ENCODE measurements around the gene PDZD8. TPM values are rescaled to one million over a fixed set of nuclear protein-coding genes. Genes with fewer than 3 reads are reported as not detected.

Gene PDZD8
- polyA plus RNA-seq, 2 of the 4 experiments (the other 2 are of a cell fraction), result 27.4 to 76.7 TPM

DNA sequence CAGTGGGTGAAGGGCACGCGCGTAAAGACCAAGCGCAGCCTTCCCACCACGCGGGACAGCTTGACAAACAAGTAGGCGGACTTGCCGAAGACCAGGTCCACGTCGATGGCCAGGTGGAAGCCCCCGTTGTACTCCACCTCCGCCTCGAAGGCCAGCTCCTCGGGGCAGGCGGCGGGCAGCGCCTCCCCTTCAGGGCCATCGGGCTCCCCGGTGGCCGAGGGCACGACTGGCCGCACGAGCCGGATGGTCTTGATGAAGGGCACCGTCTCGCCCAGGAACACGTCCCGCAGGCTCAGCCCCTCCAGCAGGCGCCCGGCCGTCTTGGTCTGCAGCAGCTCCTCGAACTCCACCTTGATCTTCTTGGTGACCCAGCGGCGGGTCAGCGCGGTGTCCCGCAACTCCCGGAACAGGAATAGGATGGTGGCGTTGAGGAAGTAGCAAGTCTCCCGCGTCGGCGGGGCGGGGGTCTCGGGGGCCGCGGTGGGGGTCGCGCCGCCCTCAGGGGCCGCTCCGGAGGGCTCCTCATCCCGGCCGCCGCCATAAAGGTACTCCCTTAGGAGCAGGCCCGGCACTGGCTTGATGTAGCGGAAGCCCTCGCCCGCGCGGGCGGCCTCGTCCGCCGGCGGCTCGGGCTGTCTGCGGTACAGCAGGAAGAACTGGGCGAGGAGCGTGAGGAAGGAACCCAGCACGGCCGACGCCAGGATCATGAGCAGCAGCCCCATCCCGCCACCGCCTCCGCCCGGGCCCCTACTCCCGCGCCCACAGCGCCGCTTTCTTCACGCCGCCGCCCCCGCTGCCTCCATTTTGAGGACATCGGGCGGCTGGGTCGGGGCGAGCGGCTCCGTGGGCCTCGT, 507 bp downstream of the PDZD8 start:
- H3K4me2 ChIP-seq, result peak overlapping the region; percentile 92
- CTCF ChIA-PET, result interaction anchor here (0.9 to 1.4 kb wide), 8 partner anchors 30 to 158 kb away, joined by 3 to 6 read pairs (median 4); no protein-coding TSS in a partner anchor
- TF ChIP-seq ZSCAN20 (CRISPR knock-in tag; IDR thresholded peaks at IDR 0.05), result no peak
- peak; percentile 52; the same call in 1 of the 2 replicates for TF ChIP-seq PHF8 (IDR thresholded peaks at IDR 0.05; ENCODE audit: borderline replicate concordance, low read depth)
- no peaks in the 10 kb centered on the region for H3K9me3 ChIP-seq
- peak overlapping the region; percentile 96 for H3K27ac ChIP-seq
- peak; percentile 29 to 33 for DNase-seq (ENCODE audit: low read depth in 1 of 2, low spot score in 1 of 2)
- H3K4me3 ChIP-seq, result peak overlapping the region; percentile 97
- under 1% methylated on average over 17 of the region's 92 CpGs for WGBS (ENCODE audit: missing lambda C conversion rate)
- POLR2A ChIA-PET, result interaction anchor here (0.7 to 1.8 kb wide), 5 partner anchors 9 to 67 kb away, joined by 3 to 7 read pairs (median 4); no protein-coding TSS in a partner anchor
- peak; percentile 42 to 55 for ATAC-seq
- H3K4me1 ChIP-seq, result peaks cover 25% of the 10 kb centered on the region
- no peak for FAIRE-seq

DNA sequence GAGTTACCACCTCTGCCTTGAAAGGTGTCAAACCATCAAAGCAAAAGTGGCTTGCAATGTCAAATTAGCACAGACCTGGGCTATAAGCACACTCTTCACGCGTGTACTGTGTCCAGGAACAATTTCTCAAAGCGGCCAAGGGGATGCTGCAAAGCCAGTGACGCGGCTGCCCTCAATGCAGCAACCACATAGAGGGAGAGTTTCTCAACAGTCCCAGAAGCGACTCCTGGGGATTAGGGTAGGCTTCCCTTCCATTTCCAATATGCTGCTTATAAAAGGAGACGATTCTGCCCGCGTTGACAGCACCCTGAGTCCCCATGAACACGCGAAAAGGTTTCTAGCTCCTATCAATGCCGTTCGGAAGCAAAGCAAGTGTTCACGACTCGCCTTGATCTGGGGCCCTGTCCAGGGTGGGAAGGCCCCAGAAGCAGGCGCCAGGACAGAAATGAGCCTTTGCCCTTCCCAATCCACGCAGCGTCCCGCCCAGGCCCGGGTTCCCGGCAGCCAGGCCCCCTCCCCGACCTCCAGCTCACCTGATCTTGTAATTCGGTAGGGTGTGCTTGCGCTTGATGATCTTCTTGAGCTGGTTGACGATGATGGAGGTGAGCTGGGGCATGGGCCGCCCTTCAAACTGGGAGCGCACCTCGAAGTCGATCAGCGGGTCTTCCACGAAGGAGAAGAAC, 1.3 kb downstream of the PDZD8 start:
- H3K4me2 ChIP-seq, result peak overlapping the region; percentile 92
- peak overlapping the region; percentile 97 for H3K4me3 ChIP-seq
- H3K4me1 ChIP-seq, result peaks cover 33% of the 10 kb centered on the region
- ChIA-PET CTCF (interaction anchor here (0.9 to 1.4 kb wide), 8 partner anchors 29 to 157 kb away, joined by 3 to 6 read pairs (median 4); no protein-coding TSS in a partner anchor), POLR2A (interaction anchor here (0.7 to 1.8 kb wide), 5 partner anchors 8 to 68 kb away, joined by 3 to 7 read pairs (median 4); no protein-coding TSS in a partner anchor)
- H3K9me3 ChIP-seq, result no peaks in the 10 kb centered on the region
- TF ChIP-seq TFCP2L1 (CRISPR knock-in tag; IDR thresholded peaks at IDR 0.05) (no peak), NPAS2 (CRISPR knock-in tag; IDR thresholded peaks at IDR 0.05; ENCODE audit: borderline replicate concordance) (no peak), CBX8 (IDR thresholded peaks at IDR 0.05) (no peak)
- TF ChIP-seq, protein P1, sequence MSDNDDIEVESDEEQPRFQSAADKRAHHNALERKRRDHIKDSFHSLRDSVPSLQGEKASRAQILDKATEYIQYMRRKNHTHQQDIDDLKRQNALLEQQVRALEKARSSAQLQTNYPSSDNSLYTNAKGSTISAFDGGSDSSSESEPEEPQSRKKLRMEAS (IDR thresholded peaks at IDR 0.05), result no peak
- TF ChIP-seq, protein P2, sequence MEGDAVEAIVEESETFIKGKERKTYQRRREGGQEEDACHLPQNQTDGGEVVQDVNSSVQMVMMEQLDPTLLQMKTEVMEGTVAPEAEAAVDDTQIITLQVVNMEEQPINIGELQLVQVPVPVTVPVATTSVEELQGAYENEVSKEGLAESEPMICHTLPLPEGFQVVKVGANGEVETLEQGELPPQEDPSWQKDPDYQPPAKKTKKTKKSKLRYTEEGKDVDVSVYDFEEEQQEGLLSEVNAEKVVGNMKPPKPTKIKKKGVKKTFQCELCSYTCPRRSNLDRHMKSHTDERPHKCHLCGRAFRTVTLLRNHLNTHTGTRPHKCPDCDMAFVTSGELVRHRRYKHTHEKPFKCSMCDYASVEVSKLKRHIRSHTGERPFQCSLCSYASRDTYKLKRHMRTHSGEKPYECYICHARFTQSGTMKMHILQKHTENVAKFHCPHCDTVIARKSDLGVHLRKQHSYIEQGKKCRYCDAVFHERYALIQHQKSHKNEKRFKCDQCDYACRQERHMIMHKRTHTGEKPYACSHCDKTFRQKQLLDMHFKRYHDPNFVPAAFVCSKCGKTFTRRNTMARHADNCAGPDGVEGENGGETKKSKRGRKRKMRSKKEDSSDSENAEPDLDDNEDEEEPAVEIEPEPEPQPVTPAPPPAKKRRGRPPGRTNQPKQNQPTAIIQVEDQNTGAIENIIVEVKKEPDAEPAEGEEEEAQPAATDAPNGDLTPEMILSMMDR (IDR thresholded peaks at IDR 0.05), result no peak
- TF ChIP-seq, protein P3, sequence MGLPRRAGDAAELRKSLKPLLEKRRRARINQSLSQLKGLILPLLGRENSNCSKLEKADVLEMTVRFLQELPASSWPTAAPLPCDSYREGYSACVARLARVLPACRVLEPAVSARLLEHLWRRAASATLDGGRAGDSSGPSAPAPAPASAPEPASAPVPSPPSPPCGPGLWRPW (IDR thresholded peaks at IDR 0.05), result no peak
- TF ChIP-seq, protein P4, sequence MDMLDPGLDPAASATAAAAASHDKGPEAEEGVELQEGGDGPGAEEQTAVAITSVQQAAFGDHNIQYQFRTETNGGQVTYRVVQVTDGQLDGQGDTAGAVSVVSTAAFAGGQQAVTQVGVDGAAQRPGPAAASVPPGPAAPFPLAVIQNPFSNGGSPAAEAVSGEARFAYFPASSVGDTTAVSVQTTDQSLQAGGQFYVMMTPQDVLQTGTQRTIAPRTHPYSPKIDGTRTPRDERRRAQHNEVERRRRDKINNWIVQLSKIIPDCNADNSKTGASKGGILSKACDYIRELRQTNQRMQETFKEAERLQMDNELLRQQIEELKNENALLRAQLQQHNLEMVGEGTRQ (IDR thresholded peaks at IDR 0.05), result no peak
- WGBS (ENCODE audit: missing lambda C conversion rate), result under 1% methylated on average over 23 of the region's 31 CpGs
- DNase-seq (ENCODE audit: low read depth in 1 of 2, low spot score in 1 of 2), result peak; percentile 33 to 43
- no peak for FAIRE-seq
- H3K27ac ChIP-seq, result peak overlapping the region; percentile 96
- ATAC-seq, result peak in 1 of 2 experiments; percentile 42; a peak in 4 of 6 replicates

DNA sequence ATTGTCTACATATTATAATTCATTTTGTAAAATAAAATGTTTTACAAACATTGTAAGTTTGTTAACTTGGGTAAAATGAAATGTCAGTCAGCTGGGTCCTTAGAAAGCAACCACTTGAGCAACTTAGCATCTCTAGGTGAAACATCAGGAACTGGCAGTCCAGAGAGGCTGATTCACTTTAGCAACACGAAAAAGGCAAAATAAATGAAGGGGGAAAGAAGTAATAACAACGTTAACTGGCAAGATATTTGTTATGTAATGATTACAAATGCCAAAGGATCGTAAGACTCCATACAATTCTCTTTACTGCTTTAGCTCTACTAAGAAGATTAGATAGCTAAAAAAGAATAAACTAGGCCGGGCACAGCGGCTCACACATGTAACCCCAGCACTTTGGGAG, 5.0 kb downstream of the PDZD8 start:
- Histone ChIP-seq H3K4me3 (peak overlapping the region; percentile 97), H3K4me1 (peaks cover 57% of the 10 kb centered on the region), H3K27ac (peak overlapping the region; percentile 83 to 96), H3K9me3 (no peaks in the 10 kb centered on the region), H3K4me2 (peak overlapping the region; percentile 92)
- WGBS (ENCODE audit: missing lambda C conversion rate), result 7% methylated on average over 5 of the region's 5 CpGs
- TF ChIP-seq FOSL2 (IDR thresholded peaks at IDR 0.05), result no peak
- TF ChIP-seq FOSL2 (CRISPR knock-in tag; IDR thresholded peaks at IDR 0.05), result peak; percentile 33
- no peak for TF ChIP-seq EHF (CRISPR knock-in tag; IDR thresholded peaks at IDR 0.05)
- TF ChIP-seq, protein P5, sequence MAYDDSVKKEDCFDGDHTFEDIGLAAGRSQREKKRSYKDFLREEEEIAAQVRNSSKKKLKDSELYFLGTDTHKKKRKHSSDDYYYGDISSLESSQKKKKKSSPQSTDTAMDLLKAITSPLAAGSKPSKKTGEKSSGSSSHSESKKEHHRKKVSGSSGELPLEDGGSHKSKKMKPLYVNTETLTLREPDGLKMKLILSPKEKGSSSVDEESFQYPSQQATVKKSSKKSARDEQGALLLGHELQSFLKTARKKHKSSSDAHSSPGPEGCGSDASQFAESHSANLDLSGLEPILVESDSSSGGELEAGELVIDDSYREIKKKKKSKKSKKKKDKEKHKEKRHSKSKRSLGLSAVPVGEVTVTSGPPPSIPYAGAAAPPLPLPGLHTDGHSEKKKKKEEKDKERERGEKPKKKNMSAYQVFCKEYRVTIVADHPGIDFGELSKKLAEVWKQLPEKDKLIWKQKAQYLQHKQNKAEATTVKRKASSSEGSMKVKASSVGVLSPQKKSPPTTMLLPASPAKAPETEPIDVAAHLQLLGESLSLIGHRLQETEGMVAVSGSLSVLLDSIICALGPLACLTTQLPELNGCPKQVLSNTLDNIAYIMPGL (CRISPR knock-in tag; IDR thresholded peaks at IDR 0.05; ENCODE audit: borderline replicate concordance), result no peak
- TF ChIP-seq, protein P1 (IDR thresholded peaks at IDR 0.05), result no peak
- TF ChIP-seq, protein P4 (IDR thresholded peaks at IDR 0.05), result no peak
- no peak for TF ChIP-seq MAFK (IDR thresholded peaks at IDR 0.05; ENCODE audit: partially characterized antibody)
- DNase-seq (ENCODE audit: low read depth in 1 of 2, low spot score in 1 of 2) (peak in 1 of 2 experiments; percentile 36), ATAC-seq (no peak), FAIRE-seq (no peak)
- ChIA-PET CTCF (interaction anchor here (0.9 to 1.6 kb wide), 5 partner anchors 10 to 73 kb away, joined by 3 to 5 read pairs (median 4); no protein-coding TSS in a partner anchor), POLR2A (interaction anchor here (1.1 to 1.8 kb wide), 2 partner anchors 7 to 10 kb away, joined by 3 to 7 read pairs; no protein-coding TSS in a partner anchor)

Measured in A549 (cell line).